Measurements from ENCODE around the gene APOL2. TPM values are rescaled to one million over a fixed set of nuclear protein-coding genes. Genes with fewer than 3 reads are reported as not detected.

Gene APOL2
- total RNA-seq, 1 experiment from 2014 or later = 44.0 TPM

Other genes with a start within 250 kb of the APOL2 start
- 35.6 and 55.3 TPM in 2 replicates for gene RBFOX2, start 210.7 kb downstream of the APOL2 start, total RNA-seq (2014; rRNA removed; shearing (Covaris generic))
- gene APOL3, start 78.8 kb downstream of the APOL2 start, total RNA-seq (2014; rRNA removed; shearing (Covaris generic)) = 7.2 and 9.4 TPM in 2 replicates
- gene APOL4, start 37.7 kb downstream of the APOL2 start, total RNA-seq (2014; rRNA removed; shearing (Covaris generic)) = 2.7 and 3.6 TPM in 2 replicates
- gene APOL1, start 13.6 kb upstream of the APOL2 start, total RNA-seq (2014; rRNA removed; shearing (Covaris generic)) = 27.5 and 33.3 TPM in 2 replicates
- gene MYH9, start 148.4 kb upstream of the APOL2 start, total RNA-seq (2014; rRNA removed; shearing (Covaris generic)) = 57.5 and 82.9 TPM in 2 replicates
- 13.6 and 15.6 TPM in 2 replicates for gene TXN2, start 242.1 kb upstream of the APOL2 start, total RNA-seq (2014; rRNA removed; shearing (Covaris generic))

Measured in H4 (cell line).